Endodermal cell (in vitro differentiated cells): ENCODE results near the gene ZNF407. TPM values are rescaled to one million over a fixed set of nuclear protein-coding genes. Genes with fewer than 3 reads are reported as not detected.

Experiments used
- DNase-seq: peaks from one replicate; pipeline ENCODE4 v3.0.0-alpha.2; 2017
- H3K27ac ChIP-seq: 2 replicates; pipeline ENCODE4 v1.5.1; 2013; ENCODE audit warnings: mild to moderate bottlenecking, low read depth, low read length, moderate library complexity
- H3K27me3 ChIP-seq: 2 replicates; pipeline ENCODE4 v1.6.1; 2013; ENCODE audit warnings: mild to moderate bottlenecking, low read length, moderate library complexity; ENCODE audit not compliant: insufficient read depth, control insufficient read depth, poor library complexity, severe bottlenecking
- H3K36me3 ChIP-seq: 2 replicates; pipeline ENCODE4 v1.7.0; 2013; ENCODE audit warnings: mild to moderate bottlenecking, low read length, moderate library complexity; ENCODE audit not compliant: control insufficient read depth, insufficient read depth
- H3K4me1 ChIP-seq: one replicate; pipeline ENCODE4 v1.7.0; 2013; ENCODE audit warnings: low read length; ENCODE audit not compliant: control insufficient read depth, insufficient read depth
- H3K4me3 ChIP-seq: 2 replicates; pipeline ENCODE4 v1.5.1; 2013; ENCODE audit warnings: mild to moderate bottlenecking, low read length, moderate library complexity
- H3K9ac ChIP-seq: 2 replicates; pipeline ENCODE4 v1.6.1; 2013; ENCODE audit warnings: mild to moderate bottlenecking, low read length, moderate library complexity; ENCODE audit not compliant: poor library complexity, severe bottlenecking; ENCODE audit errors: extremely low read depth
- H3K9me3 ChIP-seq: 2 replicates; pipeline ENCODE4 v1.6.1; 2013; ENCODE audit warnings: mild to moderate bottlenecking, low read length, moderate library complexity; ENCODE audit not compliant: control insufficient read depth
- H3K27ac Mint-ChIP-seq: 2 replicates; pipeline ENCODE4 v1.8.0; 2020; ENCODE audit warnings: mixed read lengths
- H3K27me3 Mint-ChIP-seq: 2 replicates; pipeline ENCODE4 v1.8.0; 2021; ENCODE audit warnings: mild to moderate bottlenecking, mixed read lengths; ENCODE audit not compliant: insufficient read depth
- H3K36me3 Mint-ChIP-seq: 2 replicates; pipeline ENCODE4 v1.8.0; 2020; ENCODE audit warnings: low read depth, mixed read lengths
- H3K4me1 Mint-ChIP-seq: 2 replicates; pipeline ENCODE4 v1.8.0; 2020; ENCODE audit warnings: mixed read lengths
- H3K4me3 Mint-ChIP-seq: 2 replicates; pipeline ENCODE4 v1.8.0; 2020; ENCODE audit warnings: mild to moderate bottlenecking, moderate library complexity, mixed read lengths
- H3K9me3 Mint-ChIP-seq: 2 replicates; pipeline ENCODE4 v1.8.0; 2020; ENCODE audit warnings: mild to moderate bottlenecking, mixed read lengths
- WGBS, 2 experiments: methylation state at CpG; one replicate each; pipeline versions ENCODE4 v1.1.5 to v1.1.7; 2013; ENCODE audit warnings: missing lambda C conversion rate in 2 of 2, mixed read lengths in 1 of 2; ENCODE audit not compliant: insufficient coverage in 1 of 2, insufficient read length in 1 of 2; 5-methylcytosine and 5-hydroxymethylcytosine counted together
- total RNA-seq, 2 donors: library from RNA; stranded (reverse); fragmentation: NEBNext Ultra II Directional in 1 of 2; extraction: Animal tissue kit (Norgen Biotek cat#: 25700) in 1 of 2; gene quantifications; 2 replicates in 1 of 2; 3 replicates in 1 of 2; pipeline ENCODE4 v1.2.1, GENCODE V29; 2021
- TF ChIP-seq, protein P1 (sequence below): fragments of 200-600 bp; sonication (generic); conservative IDR thresholded peaks from 2 replicates; pipeline ENCODE4 v1.5.0; 2021; ENCODE audit warnings: antibody characterized with exemption, mild to moderate bottlenecking

ZNF407 gene
- total RNA-seq, 2 donors from 2014 or later = 7.6 to 13.1 TPM

- Histone ChIP-seq H3K36me3 (peaks cover 4% of the 10 kb centered on the region), H3K27me3 (no peaks in the 10 kb centered on the region), H3K4me3 (no peak overlapping the region), H3K4me1 (no peaks in the 10 kb centered on the region), H3K27ac (no peak overlapping the region), H3K9me3 (no peaks in the 10 kb centered on the region), H3K9ac (no peak overlapping the region)
- H3K9me3 Mint-ChIP-seq = no peaks in the 10 kb centered on the region
- H3K27ac Mint-ChIP-seq = no peak overlapping the region
- DNase-seq = no peak
- peaks cover 14% of the 10 kb centered on the region for H3K4me1 Mint-ChIP-seq
- WGBS, 2 experiments = 92 to 100% methylated on average over 2 to 6 of the region's 6 CpGs
- no peaks in the 10 kb centered on the region for H3K27me3 Mint-ChIP-seq
- no peak overlapping the region for H3K4me3 Mint-ChIP-seq
- peaks cover 13% of the 10 kb centered on the region for H3K36me3 Mint-ChIP-seq
- TF ChIP-seq, protein P1, sequence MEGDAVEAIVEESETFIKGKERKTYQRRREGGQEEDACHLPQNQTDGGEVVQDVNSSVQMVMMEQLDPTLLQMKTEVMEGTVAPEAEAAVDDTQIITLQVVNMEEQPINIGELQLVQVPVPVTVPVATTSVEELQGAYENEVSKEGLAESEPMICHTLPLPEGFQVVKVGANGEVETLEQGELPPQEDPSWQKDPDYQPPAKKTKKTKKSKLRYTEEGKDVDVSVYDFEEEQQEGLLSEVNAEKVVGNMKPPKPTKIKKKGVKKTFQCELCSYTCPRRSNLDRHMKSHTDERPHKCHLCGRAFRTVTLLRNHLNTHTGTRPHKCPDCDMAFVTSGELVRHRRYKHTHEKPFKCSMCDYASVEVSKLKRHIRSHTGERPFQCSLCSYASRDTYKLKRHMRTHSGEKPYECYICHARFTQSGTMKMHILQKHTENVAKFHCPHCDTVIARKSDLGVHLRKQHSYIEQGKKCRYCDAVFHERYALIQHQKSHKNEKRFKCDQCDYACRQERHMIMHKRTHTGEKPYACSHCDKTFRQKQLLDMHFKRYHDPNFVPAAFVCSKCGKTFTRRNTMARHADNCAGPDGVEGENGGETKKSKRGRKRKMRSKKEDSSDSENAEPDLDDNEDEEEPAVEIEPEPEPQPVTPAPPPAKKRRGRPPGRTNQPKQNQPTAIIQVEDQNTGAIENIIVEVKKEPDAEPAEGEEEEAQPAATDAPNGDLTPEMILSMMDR = no peak
Observed at GRCh38 chr18:74878267-74878666, 280.6 kb downstream of the ZNF407 start.

DNA sequence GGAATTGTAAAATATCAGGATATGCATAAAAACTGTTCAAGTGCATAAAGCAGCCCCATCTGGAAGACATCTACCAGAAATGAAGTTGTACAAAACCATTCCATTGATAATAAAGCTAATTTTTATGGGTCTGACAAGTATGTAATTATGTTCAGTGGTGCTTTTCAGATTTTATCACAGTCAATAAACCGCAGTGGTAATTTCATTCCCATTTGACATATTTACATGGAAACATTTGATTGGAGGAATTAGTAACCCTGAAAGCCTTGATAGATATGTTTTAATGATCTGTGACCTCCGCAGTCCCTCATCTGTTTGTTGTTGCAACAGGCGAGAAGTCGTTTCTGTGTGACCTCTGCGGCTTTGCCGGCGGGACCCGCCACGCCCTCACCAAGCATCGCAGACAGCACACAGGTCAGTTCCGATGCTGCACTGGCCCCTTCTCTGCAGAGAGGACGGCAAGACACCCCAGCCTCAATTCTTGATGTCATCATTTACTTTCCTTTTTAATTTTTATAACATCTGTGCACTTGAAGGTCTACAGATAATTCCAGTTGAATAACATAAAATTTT lies 283.1 kb downstream of the ZNF407 start:
- DNase-seq = no peak
- WGBS, 2 experiments = 84 to 98% methylated on average over 8 to 12 of the region's 12 CpGs

DNA sequence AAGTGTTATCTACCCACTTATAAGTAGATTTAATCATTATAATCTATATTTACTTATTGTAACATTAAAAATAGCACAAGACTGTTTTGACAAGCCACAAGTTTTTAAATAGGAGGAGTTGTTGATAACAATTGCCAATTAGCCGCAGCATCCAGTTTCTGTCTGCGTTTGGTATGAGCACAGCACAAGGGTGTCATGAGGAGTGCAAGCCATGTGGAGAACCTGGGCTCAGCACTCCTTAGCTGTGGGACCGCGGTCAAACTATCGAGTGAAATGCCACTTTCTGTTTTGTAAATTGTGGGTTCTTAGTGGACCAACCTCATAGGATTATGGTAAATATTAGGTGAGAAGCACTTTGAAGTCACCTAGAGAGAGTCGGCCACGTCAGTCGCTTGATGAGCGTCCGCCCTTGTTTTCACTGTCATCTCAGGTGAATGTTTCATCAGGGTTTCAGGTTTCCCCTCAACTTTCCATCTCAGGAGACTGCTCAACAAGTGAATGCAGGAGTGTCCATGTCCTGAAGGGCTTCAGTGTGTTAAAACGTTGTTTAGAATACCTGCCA lies 294.5 kb downstream of the ZNF407 start:
- Histone ChIP-seq H3K36me3 (no peaks in the 10 kb centered on the region), H3K9me3 (no peaks in the 10 kb centered on the region), H3K4me3 (no peak overlapping the region), H3K27ac (no peak overlapping the region), H3K9ac (no peak overlapping the region), H3K4me1 (peaks cover 3% of the 10 kb centered on the region), H3K27me3 (no peaks in the 10 kb centered on the region)
- no peaks in the 10 kb centered on the region for H3K27me3 Mint-ChIP-seq
- peaks cover 16% of the 10 kb centered on the region for H3K4me1 Mint-ChIP-seq
- TF ChIP-seq, protein P1 = no peak
- H3K27ac Mint-ChIP-seq = peak overlapping the region; percentile 44
- no peak overlapping the region for H3K4me3 Mint-ChIP-seq
- H3K9me3 Mint-ChIP-seq = no peaks in the 10 kb centered on the region
- H3K36me3 Mint-ChIP-seq = no peaks in the 10 kb centered on the region
- no peak for DNase-seq
- WGBS, 2 experiments = 93 to 95% methylated on average over 5 to 11 of the region's 11 CpGs

More for the DNA sequence above, 283.1 kb downstream of the ZNF407 start:
- Mint-ChIP-seq H3K27me3 (no peaks in the 10 kb centered on the region), H3K27ac (no peak overlapping the region), H3K4me1 (peaks cover 5% of the 10 kb centered on the region), H3K4me3 (no peak overlapping the region), H3K9me3 (no peaks in the 10 kb centered on the region), H3K36me3 (peaks cover 13% of the 10 kb centered on the region)
- no peaks in the 10 kb centered on the region for H3K4me1 ChIP-seq
- no peak overlapping the region for H3K4me3 ChIP-seq
- no peak overlapping the region for H3K9ac ChIP-seq
- peaks cover 4% of the 10 kb centered on the region for H3K36me3 ChIP-seq
- H3K27me3 ChIP-seq = no peaks in the 10 kb centered on the region
- no peaks in the 10 kb centered on the region for H3K9me3 ChIP-seq
- TF ChIP-seq, protein P1 = no peak
- no peak overlapping the region for H3K27ac ChIP-seq
